H1 (cell line): Measurements from ENCODE around the gene DARS2. TPM values are rescaled to one million over a fixed set of nuclear protein-coding genes. Genes with fewer than 3 reads are reported as not detected.

Experiments used
- CTCF ChIA-PET: fragments of 300-600 bp; sonication (Branson Sonifier 250); formaldehyde crosslinking; loops from one replicate; lab custom pipeline; 2021; ENCODE audit not compliant: partially characterized antibody; lab: Charles Lee
- POLR2A ChIA-PET: fragments of 300-600 bp; sonication (Branson Sonifier 250); formaldehyde crosslinking; loops from one replicate; lab custom pipeline; 2021; ENCODE audit warnings: inconsistent platforms; ENCODE audit not compliant: partially characterized antibody; lab: Charles Lee
- DNase-seq, 2 experiments: peaks; one replicate each; pipeline versions ENCODE4 v3.0.0 to v3.0.0-alpha.2; 2010 to 2022; ENCODE audit warnings: low spot score in 2 of 2, low read depth in 1 of 2, mixed read lengths in 1 of 2
- FAIRE-seq: peaks from 2 replicates; lab custom pipeline; 2011; peaks lifted over from hg19 to GRCh38; lab: Jason Lieb, UNC
- H2AFZ ChIP-seq: 2 replicates; pipeline ENCODE4 v1.8.1; 2012; ENCODE audit warnings: low read length, inconsistent platforms
- H2AK5ac ChIP-seq: 2 replicates; pipeline ENCODE4 v1.6.1; 2013; ENCODE audit warnings: low read depth, low read length
- H2BK120ac ChIP-seq: replicated peaks from 2 replicates; pipeline ENCODE3; 2013; ENCODE audit warnings: low read depth, low read length, inconsistent platforms
- H2BK12ac ChIP-seq: 2 replicates; pipeline ENCODE4 v1.6.1; 2013; ENCODE audit warnings: low read depth, low read length
- H2BK15ac ChIP-seq: 2 replicates; pipeline ENCODE4 v1.6.1; 2013; ENCODE audit warnings: low read length
- H2BK20ac ChIP-seq: 2 replicates; pipeline ENCODE4 v1.6.1; 2013; ENCODE audit warnings: low read length
- H2BK5ac ChIP-seq: 2 replicates; pipeline ENCODE4 v1.6.1; 2013; ENCODE audit warnings: low read depth, low read length
- H3K14ac ChIP-seq: 2 replicates; pipeline ENCODE4 v1.6.1; 2013; ENCODE audit warnings: inconsistent platforms; ENCODE audit not compliant: insufficient read length
- H3K18ac ChIP-seq: 2 replicates; pipeline ENCODE4 v1.6.1; 2013; ENCODE audit warnings: low read length; ENCODE audit errors: extremely low read depth
- H3K23ac ChIP-seq: 2 replicates; pipeline ENCODE4 v1.6.1; 2013; ENCODE audit warnings: inconsistent platforms; ENCODE audit not compliant: insufficient read length
- H3K23me2 ChIP-seq: 2 replicates; pipeline ENCODE4 v1.6.1; 2013; ENCODE audit warnings: low read depth, low read length
- H3K27ac ChIP-seq: 2 replicates; pipeline ENCODE4 v1.6.1; 2011; ENCODE audit warnings: low read depth, low read length, inconsistent platforms
- H3K27me3 ChIP-seq, 4 experiments: replicated peaks in 1 of 4; 1 replicate in 1 of 4; 2 replicates in 3 of 4; pipeline versions ENCODE4 v1.6.1 to v1.8.1; 2011 to 2013; ENCODE audit warnings: low read length in 3 of 4, mild to moderate bottlenecking in 3 of 4, inconsistent platforms in 2 of 4, mixed read lengths in 2 of 4, moderate library complexity in 1 of 4; ENCODE audit not compliant: control insufficient read depth in 3 of 4, insufficient read depth in 3 of 4; ENCODE audit errors: extremely low read depth in 1 of 4
- H3K36me3 ChIP-seq, 4 experiments: 2 replicates each; pipeline versions ENCODE4 v1.6.1 to v1.8.1; 2011 to 2013; ENCODE audit warnings: mild to moderate bottlenecking in 4 of 4, low read length in 3 of 4, moderate library complexity in 2 of 4, control low read depth in 1 of 4, inconsistent platforms in 1 of 4; ENCODE audit not compliant: insufficient read depth in 4 of 4, control insufficient read depth in 2 of 4
- H3K4ac ChIP-seq: replicated peaks from 2 replicates; pipeline ENCODE3; 2013; ENCODE audit warnings: low read length, low read depth, mixed read lengths, inconsistent platforms; ENCODE audit not compliant: insufficient read length
- H3K4me1 ChIP-seq, 4 experiments: replicated peaks in 1 of 4; 1 replicate in 1 of 4; 2 replicates in 3 of 4; pipeline versions ENCODE4 v1.6.1 to v1.8.1; 2011 to 2013; ENCODE audit warnings: low read length in 3 of 4, inconsistent platforms in 2 of 4, mixed read lengths in 1 of 4; ENCODE audit not compliant: insufficient read depth in 4 of 4, control insufficient read depth in 3 of 4
- H3K4me2 ChIP-seq, 2 experiments: 2 replicates each; pipeline versions ENCODE4 v1.6.1 to v1.8.1; 2011 to 2013; ENCODE audit warnings: low read depth in 2 of 2, low read length in 2 of 2, control low read depth in 1 of 2, inconsistent platforms in 1 of 2, mild to moderate bottlenecking in 1 of 2; ENCODE audit not compliant: insufficient read depth in 1 of 2
- H3K4me3 ChIP-seq, 4 experiments: fragments of 200-600, 300-600 bp in 1 of 4; sonication (generic), shearing (Covaris generic), sonication (Bioruptor Twin) in 1 of 4; 2 replicates each; pipeline versions ENCODE4 v1.5.1 to v1.8.1; 2011 to 2016; ENCODE audit warnings: low read length in 4 of 4, low read depth in 3 of 4, control low read depth in 2 of 4, inconsistent platforms in 2 of 4, mild to moderate bottlenecking in 2 of 4, mixed read lengths in 1 of 4, moderate library complexity in 1 of 4; ENCODE audit not compliant: insufficient read depth in 2 of 4; ENCODE audit errors: extremely low read depth in 1 of 4
- H3K56ac ChIP-seq: replicated peaks from 2 replicates; pipeline ENCODE3; 2013; ENCODE audit warnings: low read depth, mild to moderate bottlenecking, mixed read lengths, low read length, inconsistent platforms; ENCODE audit not compliant: insufficient read length
- H3K79me1 ChIP-seq: 2 replicates; pipeline ENCODE4 v1.6.1; 2013; ENCODE audit warnings: low read depth, low read length, control low read depth
- H3K79me2 ChIP-seq, 2 experiments: 2 replicates each; pipeline versions ENCODE4 v1.6.1 to v1.8.1; 2012 to 2013; ENCODE audit warnings: low read length in 2 of 2, mild to moderate bottlenecking in 2 of 2, inconsistent platforms in 1 of 2; ENCODE audit not compliant: insufficient read depth in 2 of 2, control insufficient read depth in 1 of 2
- H3K9ac ChIP-seq, 4 experiments: replicated peaks in 1 of 4; 1 replicate in 1 of 4; 2 replicates in 3 of 4; pipeline versions ENCODE4 v1.6.1 to v1.8.1; 2011 to 2013; ENCODE audit warnings: low read depth in 3 of 4, low read length in 3 of 4, control low read depth in 2 of 4, mild to moderate bottlenecking in 2 of 4, moderate library complexity in 2 of 4, inconsistent platforms in 1 of 4; ENCODE audit errors: extremely low read depth in 1 of 4
- H3K9me3 ChIP-seq, 2 experiments: 2 replicates each; pipeline versions ENCODE4 v1.6.1 to v1.8.1; 2012 to 2013; ENCODE audit warnings: mild to moderate bottlenecking in 2 of 2, moderate library complexity in 2 of 2, control low read depth in 1 of 2, inconsistent platforms in 1 of 2, low read depth in 1 of 2, low read length in 1 of 2, mixed read lengths in 1 of 2; ENCODE audit not compliant: insufficient read depth in 2 of 2
- H4K20me1 ChIP-seq, 2 experiments: replicated peaks in 1 of 2; 2 replicates each; pipeline versions ENCODE3 to v1.8.1; 2011 to 2013; ENCODE audit warnings: inconsistent platforms in 2 of 2, low read length in 2 of 2, mild to moderate bottlenecking in 1 of 2; ENCODE audit not compliant: insufficient read depth in 2 of 2, control insufficient read depth in 1 of 2
- H4K5ac ChIP-seq: 2 replicates; pipeline ENCODE4 v1.6.1; 2013; ENCODE audit warnings: low read length, low read depth, mixed read lengths, inconsistent platforms; ENCODE audit not compliant: insufficient read length
- H4K8ac ChIP-seq: 2 replicates; pipeline ENCODE4 v1.8.0; 2013; ENCODE audit warnings: mild to moderate bottlenecking, moderate library complexity, low read length, inconsistent platforms; ENCODE audit not compliant: insufficient read depth; ENCODE audit errors: extremely low read depth
- H4K91ac ChIP-seq: replicated peaks from 2 replicates; pipeline ENCODE3; 2013; ENCODE audit warnings: low read length, mixed read lengths, inconsistent platforms; ENCODE audit not compliant: insufficient read length
- ATF2 ChIP-seq: IDR thresholded peaks from 2 replicates; pipeline ENCODE4 v1.6.1; 2012; ENCODE audit warnings: low read length, inconsistent platforms
- CHD1 ChIP-seq: IDR thresholded peaks from 2 replicates; pipeline ENCODE4 v1.6.1; 2012; ENCODE audit warnings: low read depth, low read length, improper control_type of control experiment
- CHD2 ChIP-seq: IDR thresholded peaks from 2 replicates; pipeline ENCODE4 v1.6.1; 2012; ENCODE audit warnings: low read length, improper control_type of control experiment
- E2F6 ChIP-seq: IDR thresholded peaks from 2 replicates; pipeline ENCODE4 v1.6.1; 2012; ENCODE audit warnings: inconsistent platforms
- GABPA ChIP-seq: IDR thresholded peaks from 2 replicates; pipeline ENCODE4 v1.6.1; 2011; ENCODE audit warnings: mild to moderate bottlenecking, low read length, moderate library complexity, borderline replicate concordance; ENCODE audit not compliant: insufficient read depth
- POLR2A ChIP-seq, 2 experiments: IDR thresholded peaks; 1 replicate in 1 of 2; 2 replicates in 1 of 2; pipeline ENCODE4 v1.6.1; 2011; ENCODE audit warnings: low read depth in 2 of 2, low read length in 2 of 2, mild to moderate bottlenecking in 2 of 2; ENCODE audit errors: control extremely low read depth in 1 of 2
- SIN3A ChIP-seq, 2 experiments: IDR thresholded peaks in 1 of 2; conservative IDR thresholded peaks in 1 of 2; 2 replicates each; pipeline ENCODE4 v1.6.1; 2011 to 2012; ENCODE audit warnings: low read length in 2 of 2, improper control_type of control experiment in 1 of 2, low read depth in 1 of 2, mild to moderate bottlenecking in 1 of 2
- SP1 ChIP-seq: IDR thresholded peaks from 2 replicates; pipeline ENCODE4 v1.6.1; 2011; ENCODE audit warnings: low read depth, low read length
- SRF ChIP-seq: IDR thresholded peaks from 2 replicates; pipeline ENCODE4 v1.6.1; 2011; ENCODE audit warnings: mild to moderate bottlenecking, low read depth, low read length, moderate library complexity
- YY1 ChIP-seq: IDR thresholded peaks from 2 replicates; pipeline ENCODE4 v1.6.1; 2011; ENCODE audit warnings: low read depth, mild to moderate bottlenecking, low read length
- WGBS, 2 experiments: shearing (Covaris generic) in 1 of 2; methylation state at CpG; one replicate each; pipeline versions ENCODE4 v1.1.6 to v1.1.7; 2013 to 2015; ENCODE audit warnings: low lambda C conversion rate in 2 of 2, mixed read lengths in 2 of 2, inconsistent platforms in 1 of 2, low coverage in 1 of 2, missing lambda C conversion rate in 1 of 2; ENCODE audit not compliant: insufficient replicate concordance in 2 of 2, insufficient coverage in 1 of 2, insufficient read length in 1 of 2; ENCODE audit errors: extremely low coverage in 1 of 2, missing lambda C conversion rate in 1 of 2; 5-methylcytosine and 5-hydroxymethylcytosine counted together
- polyA plus RNA-seq, 7 experiments: library from polyadenylated mRNA; depleted of rRNA in 3 of 7; stranded (reverse) in 5 of 7; unstranded in 2 of 7; fragments of >200 nt in 5 of 7; fragments of 200-250 nt in 2 of 7; gene quantifications; 1 replicate in 5 of 7; 2 replicates in 1 of 7; 4 replicates in 1 of 7; pipeline versions ENCODE4 v1.2.1 to v1.2.3, GENCODE V29; 2011 to 2013; ENCODE audit warnings: missing spikeins in 2 of 7, mixed read lengths in 2 of 7
- total RNA-seq: library from RNA; stranded (reverse); fragmentation: NEBNext Ultra II Directional; extraction: Animal tissue kit (Norgen Biotek cat#: 25700); gene quantifications from 2 replicates; pipeline ENCODE4 v1.2.1, GENCODE V29; 2021

The DARS2 gene
- total and polyA plus RNA-seq, 2 of the 8 experiments (the other 6 are each of a cell fraction or from before 2014, with no cell fraction given): 21.0 to 35.2 TPM

- no peak overlapping the region for H2AFZ ChIP-seq
- no peak overlapping the region for H3K9ac ChIP-seq
- H3K4me2 ChIP-seq: no peak overlapping the region
- H4K91ac ChIP-seq: no peak overlapping the region
- 89% methylated on average over 6 of the region's 6 CpGs; no CpG with 5 or more reads in 1 of the 2 experiments for WGBS, 2 experiments
- H2BK20ac ChIP-seq: no peak overlapping the region
- no peak overlapping the region for H3K56ac ChIP-seq
- no peaks in the 10 kb centered on the region for H3K23me2 ChIP-seq
- no peak overlapping the region for H2AK5ac ChIP-seq
- POLR2A ChIA-PET: interaction anchor here (1.8 to 2.0 kb wide), 2 partner anchors 35 to 39 kb away, joined by 9 read pairs; partner anchors contain the start of genes GAS5 and ZBTB37
- no peak overlapping the region for H3K4me3 ChIP-seq
- H2BK5ac ChIP-seq: no peak overlapping the region
- no peaks in the 10 kb centered on the region for H3K27me3 ChIP-seq
- H3K23ac ChIP-seq: no peak overlapping the region
- H3K4me1 ChIP-seq: peaks cover 0 to 14% (median 2%) of the 10 kb centered on the region in 4 experiments; a peak in 4 of 7 replicates
- H2BK12ac ChIP-seq: no peak overlapping the region
- no peak for FAIRE-seq
- H3K27ac ChIP-seq: no peak overlapping the region
- no peaks in the 10 kb centered on the region for H3K9me3 ChIP-seq
- no peak overlapping the region for H3K14ac ChIP-seq
- H3K18ac ChIP-seq: no peak overlapping the region
- no peaks in the 10 kb centered on the region for H3K79me2 ChIP-seq
- no peak overlapping the region for H4K8ac ChIP-seq
- peaks cover 2% of the 10 kb centered on the region; the same call in 1 of the 2 replicates for H3K79me1 ChIP-seq
- no peaks in the 10 kb centered on the region for H4K20me1 ChIP-seq
- no peak overlapping the region for H2BK120ac ChIP-seq
- H4K5ac ChIP-seq: no peak overlapping the region
- H2BK15ac ChIP-seq: no peak overlapping the region
- no peak overlapping the region for H3K4ac ChIP-seq
- no peaks in the 10 kb centered on the region for H3K36me3 ChIP-seq
- CTCF ChIA-PET: interaction anchor here (0.6 to 0.9 kb wide), 2 partner anchors 10 to 34 kb away, joined by 3 to 4 read pairs; no protein-coding TSS in a partner anchor
- DNase-seq: no peak
- TF ChIP-seq POLR2A (IDR thresholded peaks at IDR 0.05; ENCODE audit: control extremely low read depth in 1 of 2, low read depth in 2 of 2, low read length in 2 of 2) (no peak), CHD1 (no peak), E2F6 (no peak), SIN3A (conservative IDR thresholded peaks at IDR 0.05 in 1 of 2, IDR thresholded peaks at IDR 0.05 in 1 of 2; ENCODE audit: low read depth in 1 of 2, low read length in 2 of 2) (no peak), ATF2 (no peak), SP1 (no peak), GABPA (no peak), SRF (no peak), CHD2 (no peak), YY1 (no peak)
Measured at GRCh38 chr1:173903827-173904531, 79.5 kb downstream of the DARS2 start.
